Liver (tissue), 3 donors: ENCODE measurements around the gene VDAC2.

Experiments
- TAF1 ChIP-seq: conservative IDR thresholded peaks from 2 replicates; pipeline ENCODE4 v1.6.1; 2016; ENCODE audit warnings: antibody characterized with exemption, mild to moderate bottlenecking
- TF ChIP-seq, protein P1 (sequence below): IDR thresholded peaks from 2 replicates; pipeline ENCODE4 v1.6.1; 2016; ENCODE audit warnings: antibody characterized with exemption, mild to moderate bottlenecking
- TF ChIP-seq, protein P2 (sequence below): fragments of 150-350 bp; IDR thresholded peaks from 2 replicates; pipeline ENCODE4 v1.5.1; 2017; ENCODE audit warnings: improper control_type of control experiment, low read depth, low read length; ENCODE audit not compliant: missing input control
- donor health status: healthy.
- donor health status: healthy.

DNA sequence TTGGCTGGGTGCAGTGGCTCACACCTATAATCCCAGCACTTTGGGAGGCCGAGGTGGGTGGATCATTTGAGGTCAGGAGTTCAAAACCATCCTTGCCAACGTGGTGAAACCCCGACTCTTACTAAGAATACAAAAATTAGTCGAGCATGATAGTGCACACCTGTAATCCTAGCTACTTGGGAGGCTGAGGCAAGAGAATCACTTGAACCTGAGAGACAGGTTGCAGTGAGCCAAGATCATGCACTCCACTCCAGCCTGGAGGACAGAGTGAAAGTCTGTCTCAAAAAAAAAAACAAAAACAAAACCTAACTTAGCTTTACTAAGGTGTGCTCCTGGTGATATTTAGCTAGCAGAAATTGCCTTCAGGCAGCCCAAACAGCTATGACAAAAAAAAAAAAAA, 24.3 kb upstream of the VDAC2 start:
- TF ChIP-seq TAF1: no peak
- TF ChIP-seq, protein P1, sequence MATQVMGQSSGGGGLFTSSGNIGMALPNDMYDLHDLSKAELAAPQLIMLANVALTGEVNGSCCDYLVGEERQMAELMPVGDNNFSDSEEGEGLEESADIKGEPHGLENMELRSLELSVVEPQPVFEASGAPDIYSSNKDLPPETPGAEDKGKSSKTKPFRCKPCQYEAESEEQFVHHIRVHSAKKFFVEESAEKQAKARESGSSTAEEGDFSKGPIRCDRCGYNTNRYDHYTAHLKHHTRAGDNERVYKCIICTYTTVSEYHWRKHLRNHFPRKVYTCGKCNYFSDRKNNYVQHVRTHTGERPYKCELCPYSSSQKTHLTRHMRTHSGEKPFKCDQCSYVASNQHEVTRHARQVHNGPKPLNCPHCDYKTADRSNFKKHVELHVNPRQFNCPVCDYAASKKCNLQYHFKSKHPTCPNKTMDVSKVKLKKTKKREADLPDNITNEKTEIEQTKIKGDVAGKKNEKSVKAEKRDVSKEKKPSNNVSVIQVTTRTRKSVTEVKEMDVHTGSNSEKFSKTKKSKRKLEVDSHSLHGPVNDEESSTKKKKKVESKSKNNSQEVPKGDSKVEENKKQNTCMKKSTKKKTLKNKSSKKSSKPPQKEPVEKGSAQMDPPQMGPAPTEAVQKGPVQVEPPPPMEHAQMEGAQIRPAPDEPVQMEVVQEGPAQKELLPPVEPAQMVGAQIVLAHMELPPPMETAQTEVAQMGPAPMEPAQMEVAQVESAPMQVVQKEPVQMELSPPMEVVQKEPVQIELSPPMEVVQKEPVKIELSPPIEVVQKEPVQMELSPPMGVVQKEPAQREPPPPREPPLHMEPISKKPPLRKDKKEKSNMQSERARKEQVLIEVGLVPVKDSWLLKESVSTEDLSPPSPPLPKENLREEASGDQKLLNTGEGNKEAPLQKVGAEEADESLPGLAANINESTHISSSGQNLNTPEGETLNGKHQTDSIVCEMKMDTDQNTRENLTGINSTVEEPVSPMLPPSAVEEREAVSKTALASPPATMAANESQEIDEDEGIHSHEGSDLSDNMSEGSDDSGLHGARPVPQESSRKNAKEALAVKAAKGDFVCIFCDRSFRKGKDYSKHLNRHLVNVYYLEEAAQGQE: no peak
- TF ChIP-seq, protein P2, sequence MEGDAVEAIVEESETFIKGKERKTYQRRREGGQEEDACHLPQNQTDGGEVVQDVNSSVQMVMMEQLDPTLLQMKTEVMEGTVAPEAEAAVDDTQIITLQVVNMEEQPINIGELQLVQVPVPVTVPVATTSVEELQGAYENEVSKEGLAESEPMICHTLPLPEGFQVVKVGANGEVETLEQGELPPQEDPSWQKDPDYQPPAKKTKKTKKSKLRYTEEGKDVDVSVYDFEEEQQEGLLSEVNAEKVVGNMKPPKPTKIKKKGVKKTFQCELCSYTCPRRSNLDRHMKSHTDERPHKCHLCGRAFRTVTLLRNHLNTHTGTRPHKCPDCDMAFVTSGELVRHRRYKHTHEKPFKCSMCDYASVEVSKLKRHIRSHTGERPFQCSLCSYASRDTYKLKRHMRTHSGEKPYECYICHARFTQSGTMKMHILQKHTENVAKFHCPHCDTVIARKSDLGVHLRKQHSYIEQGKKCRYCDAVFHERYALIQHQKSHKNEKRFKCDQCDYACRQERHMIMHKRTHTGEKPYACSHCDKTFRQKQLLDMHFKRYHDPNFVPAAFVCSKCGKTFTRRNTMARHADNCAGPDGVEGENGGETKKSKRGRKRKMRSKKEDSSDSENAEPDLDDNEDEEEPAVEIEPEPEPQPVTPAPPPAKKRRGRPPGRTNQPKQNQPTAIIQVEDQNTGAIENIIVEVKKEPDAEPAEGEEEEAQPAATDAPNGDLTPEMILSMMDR: no peak
